Measurements from ENCODE around the gene RASD2.

GRCh38 chr22:35522225-35523149 lies 18.1 kb upstream of the RASD2 start:
- TF ChIP-seq, protein P1, sequence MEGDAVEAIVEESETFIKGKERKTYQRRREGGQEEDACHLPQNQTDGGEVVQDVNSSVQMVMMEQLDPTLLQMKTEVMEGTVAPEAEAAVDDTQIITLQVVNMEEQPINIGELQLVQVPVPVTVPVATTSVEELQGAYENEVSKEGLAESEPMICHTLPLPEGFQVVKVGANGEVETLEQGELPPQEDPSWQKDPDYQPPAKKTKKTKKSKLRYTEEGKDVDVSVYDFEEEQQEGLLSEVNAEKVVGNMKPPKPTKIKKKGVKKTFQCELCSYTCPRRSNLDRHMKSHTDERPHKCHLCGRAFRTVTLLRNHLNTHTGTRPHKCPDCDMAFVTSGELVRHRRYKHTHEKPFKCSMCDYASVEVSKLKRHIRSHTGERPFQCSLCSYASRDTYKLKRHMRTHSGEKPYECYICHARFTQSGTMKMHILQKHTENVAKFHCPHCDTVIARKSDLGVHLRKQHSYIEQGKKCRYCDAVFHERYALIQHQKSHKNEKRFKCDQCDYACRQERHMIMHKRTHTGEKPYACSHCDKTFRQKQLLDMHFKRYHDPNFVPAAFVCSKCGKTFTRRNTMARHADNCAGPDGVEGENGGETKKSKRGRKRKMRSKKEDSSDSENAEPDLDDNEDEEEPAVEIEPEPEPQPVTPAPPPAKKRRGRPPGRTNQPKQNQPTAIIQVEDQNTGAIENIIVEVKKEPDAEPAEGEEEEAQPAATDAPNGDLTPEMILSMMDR (IDR thresholded peaks at IDR 0.05) = no peak
- TF ChIP-seq POLR2A (IDR thresholded peaks at IDR 0.05) = no peak
